Measurements from ENCODE around the gene TFEC. TPM values are rescaled to one million over a fixed set of nuclear protein-coding genes. Genes with fewer than 3 reads are reported as not detected.

Gene TFEC
- polyA plus RNA-seq, 1 of the 3 experiments (the other 2 are of a cell fraction), result not detected

- H3K79me2 ChIP-seq (ENCODE audit: insufficient read depth), result no peaks in the 10 kb centered on the region
- no peaks in the 10 kb centered on the region for H4K20me1 ChIP-seq (ENCODE audit: insufficient read depth)
- H3K27ac ChIP-seq (ENCODE audit: low read depth in 2 of 2, low read length in 1 of 2), result no peak overlapping the region
- H3K9me3 ChIP-seq, result peaks cover 12% of the 10 kb centered on the region
- no peak for TF ChIP-seq YY1 (IDR thresholded peaks at IDR 0.05; ENCODE audit: low read depth)
- no peak for TF ChIP-seq JUND (IDR thresholded peaks at IDR 0.05)
- no peak for TF ChIP-seq PBX3 (IDR thresholded peaks at IDR 0.05)
- TF ChIP-seq USF2 (IDR thresholded peaks at IDR 0.05; ENCODE audit: borderline replicate concordance, low read depth, low read length), result no peak
- TF ChIP-seq POLR2AphosphoS5 (IDR thresholded peaks at IDR 0.05; ENCODE audit: low read depth, low read length), result no peak
- no peak for TF ChIP-seq EP300 (IDR thresholded peaks at IDR 0.05; ENCODE audit: borderline replicate concordance in 1 of 2, low read depth in 1 of 2, low read length in 1 of 2)
- TF ChIP-seq SMC3 (IDR thresholded peaks at IDR 0.05; ENCODE audit: low read depth, low read length), result no peak
- no peak for TF ChIP-seq REST (IDR thresholded peaks at IDR 0.05; ENCODE audit: low read depth, low read length)
- no peak for TF ChIP-seq TEAD4 (IDR thresholded peaks at IDR 0.05; ENCODE audit: borderline replicate concordance, insufficient read depth)
- TF ChIP-seq RXRA (IDR thresholded peaks at IDR 0.05; ENCODE audit: borderline replicate concordance, low read depth), result no peak
- TF ChIP-seq GATA2 (CRISPR knock-in tag; IDR thresholded peaks at IDR 0.05), result no peak
- no peak for TF ChIP-seq TCF12 (IDR thresholded peaks at IDR 0.05)
- no peak overlapping the region for H3K9ac ChIP-seq
- H3K4me3 ChIP-seq (ENCODE audit: low read depth in 2 of 2, low read length in 1 of 2), result no peak overlapping the region
- H3K36me3 ChIP-seq (replicated peaks in 1 of 2; ENCODE audit: control insufficient read depth in 1 of 2, insufficient read depth in 2 of 2, low read length in 1 of 2), result no peaks in the 10 kb centered on the region
- 0 out of 2 replicates have a peak, but pooled peaks cover 7% of the 10 kb centered on the region for H3K9me2 ChIP-seq
- no peak for DNase-seq
- H3F3A ChIP-seq (replicated peaks; ENCODE audit: insufficient read depth), result no peaks in the 10 kb centered on the region
- ChIA-PET CTCF (no interaction called here), POLR2A (no interaction called here)
- no peaks in the 10 kb centered on the region for H3K4me1 ChIP-seq (ENCODE audit: control insufficient read depth in 1 of 2, insufficient read depth in 2 of 2, low read depth in 1 of 2, low read length in 1 of 2)
- no peak overlapping the region for H2AFZ ChIP-seq (ENCODE audit: low read depth)
- H3K27me3 ChIP-seq (ENCODE audit: insufficient read depth), result no peaks in the 10 kb centered on the region
- no peak overlapping the region for H3K4me2 ChIP-seq
These were observed 68.2 kb downstream of the TFEC start for GRCh38 chr7:115962340-115962739.

GRCh38 chr7:115953592-115954255 is 76.8 kb downstream of the TFEC start:
- no peaks in the 10 kb centered on the region for H3K79me2 ChIP-seq (ENCODE audit: insufficient read depth)
- no peaks in the 10 kb centered on the region for H3K4me1 ChIP-seq (ENCODE audit: control insufficient read depth in 1 of 2, insufficient read depth in 2 of 2, low read depth in 1 of 2, low read length in 1 of 2)
- no peak overlapping the region for H2AFZ ChIP-seq (ENCODE audit: low read depth)
- H3K9ac ChIP-seq, result no peak overlapping the region
- no peak for DNase-seq
- H3K27ac ChIP-seq (ENCODE audit: low read depth in 2 of 2, low read length in 1 of 2), result no peak overlapping the region
- POLR2A ChIA-PET, result no interaction called here
- no peaks in the 10 kb centered on the region for H3K9me3 ChIP-seq
- H3K4me2 ChIP-seq, result no peak overlapping the region
- H3K27me3 ChIP-seq (ENCODE audit: insufficient read depth), result no peaks in the 10 kb centered on the region
- CTCF ChIA-PET, result no interaction called here
- H3K36me3 ChIP-seq (replicated peaks in 1 of 2; ENCODE audit: control insufficient read depth in 1 of 2, insufficient read depth in 2 of 2, low read length in 1 of 2), result no peaks in the 10 kb centered on the region
- H3K4me3 ChIP-seq (ENCODE audit: low read depth in 2 of 2, low read length in 1 of 2), result no peak overlapping the region
- under 1% methylated on average over 5 of the region's 5 CpGs for WGBS (ENCODE audit: low lambda C conversion rate)
- H3K9me2 ChIP-seq, result no peaks in the 10 kb centered on the region
- H3F3A ChIP-seq (replicated peaks; ENCODE audit: insufficient read depth), result no peaks in the 10 kb centered on the region
- H4K20me1 ChIP-seq (ENCODE audit: insufficient read depth), result no peaks in the 10 kb centered on the region
- no peak for TF ChIP-seq EP300 (IDR thresholded peaks at IDR 0.05; ENCODE audit: borderline replicate concordance in 1 of 2, low read depth in 1 of 2, low read length in 1 of 2)
- TF ChIP-seq RXRA (IDR thresholded peaks at IDR 0.05; ENCODE audit: borderline replicate concordance, low read depth), result no peak
- no peak for TF ChIP-seq PBX3 (IDR thresholded peaks at IDR 0.05)
- TF ChIP-seq IRF3 (IDR thresholded peaks at IDR 0.05; ENCODE audit: low read depth, low read length), result no peak
- TF ChIP-seq YY1 (IDR thresholded peaks at IDR 0.05; ENCODE audit: low read depth), result no peak
- no peak for TF ChIP-seq TCF12 (IDR thresholded peaks at IDR 0.05)
